GM12892 (cell line): Measurements from ENCODE around the gene MRFAP1L1.

Source experiments
- POLR2A ChIP-seq: IDR thresholded peaks from 2 replicates; pipeline ENCODE4 v1.6.1; 2011; ENCODE audit warnings: low read depth, low read length, control low read depth
- POLR2AphosphoS5 ChIP-seq: IDR thresholded peaks from 2 replicates; pipeline ENCODE4 v1.6.1; 2011; ENCODE audit warnings: low read depth, low read length, control low read depth

DNA sequence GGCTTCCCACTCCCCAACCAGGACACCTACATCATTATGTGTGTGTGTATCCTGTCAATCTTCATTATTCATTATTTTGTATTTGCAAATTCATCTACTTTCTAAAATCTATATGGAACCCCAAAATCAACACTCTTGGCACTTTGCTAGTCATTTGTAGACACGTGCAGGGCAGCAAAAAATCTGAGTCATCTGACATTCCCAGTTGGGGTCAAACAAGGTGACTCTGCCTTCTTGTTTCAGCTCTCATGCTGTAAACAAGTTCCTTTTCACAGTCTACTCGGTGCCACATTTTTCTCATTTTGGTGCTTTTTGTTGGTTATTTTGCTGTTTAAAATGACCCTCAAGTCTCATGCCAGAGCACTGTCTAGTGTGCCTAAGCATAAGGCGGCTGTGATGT is 5.9 kb downstream of the MRFAP1L1 start:
- no peak for TF ChIP-seq POLR2A
- TF ChIP-seq POLR2AphosphoS5, result no peak
